HepG2 (cell line): Measurements from ENCODE around the gene LEMD1.

ENCODE experiments used
- ADNP ChIP-seq: sonication (generic); formaldehyde crosslinking; IDR thresholded peaks from 2 replicates; pipeline ENCODE4 v1.4.0; 2020; ENCODE audit warnings: missing genetic modification reagents
- HCFC1 ChIP-seq: fragments of 150-350 bp; IDR thresholded peaks from 2 replicates; pipeline ENCODE4 v1.6.1; 2014; ENCODE audit warnings: low read depth, low read length
- TF ChIP-seq, protein P1 (sequence below): sonication (generic); formaldehyde crosslinking; IDR thresholded peaks from 2 replicates; pipeline ENCODE4 v1.5.0; 2020; ENCODE audit warnings: missing genetic modification reagents, mild to moderate bottlenecking, borderline replicate concordance

DNA sequence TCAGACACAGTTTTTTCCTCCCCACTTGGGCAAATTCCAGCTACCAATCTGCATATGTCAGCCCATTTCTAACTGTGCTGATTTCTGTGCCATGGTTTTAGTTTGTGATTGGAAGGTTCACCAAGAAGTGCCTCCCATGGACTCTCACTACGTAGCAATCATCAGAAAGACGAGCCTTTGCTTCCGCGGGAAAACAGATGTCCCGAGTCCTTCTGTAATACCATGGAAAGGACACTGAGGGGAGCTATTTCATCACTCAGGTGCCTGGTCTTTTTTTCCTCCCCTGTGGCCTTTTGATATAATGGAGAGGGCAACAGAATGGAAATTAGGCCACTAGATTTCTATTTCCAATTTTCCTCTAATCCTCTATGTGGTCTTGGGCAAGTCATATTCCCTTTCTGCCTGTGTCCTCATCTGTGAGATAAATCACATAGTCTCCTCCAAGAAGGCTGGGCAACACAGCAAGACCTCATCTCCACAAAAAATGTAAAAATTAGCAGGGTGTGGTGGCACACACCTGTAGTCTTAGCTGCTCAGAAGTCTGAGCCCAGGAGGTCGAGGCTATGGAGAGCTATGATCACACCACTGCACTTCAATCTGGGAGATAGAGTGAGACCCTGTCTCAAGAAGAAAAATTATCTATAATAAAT, 24.8 kb downstream of the LEMD1 start:
- TF ChIP-seq ADNP (CRISPR knock-in tag) (no peak), HCFC1 (no peak)
- TF ChIP-seq, protein P1, sequence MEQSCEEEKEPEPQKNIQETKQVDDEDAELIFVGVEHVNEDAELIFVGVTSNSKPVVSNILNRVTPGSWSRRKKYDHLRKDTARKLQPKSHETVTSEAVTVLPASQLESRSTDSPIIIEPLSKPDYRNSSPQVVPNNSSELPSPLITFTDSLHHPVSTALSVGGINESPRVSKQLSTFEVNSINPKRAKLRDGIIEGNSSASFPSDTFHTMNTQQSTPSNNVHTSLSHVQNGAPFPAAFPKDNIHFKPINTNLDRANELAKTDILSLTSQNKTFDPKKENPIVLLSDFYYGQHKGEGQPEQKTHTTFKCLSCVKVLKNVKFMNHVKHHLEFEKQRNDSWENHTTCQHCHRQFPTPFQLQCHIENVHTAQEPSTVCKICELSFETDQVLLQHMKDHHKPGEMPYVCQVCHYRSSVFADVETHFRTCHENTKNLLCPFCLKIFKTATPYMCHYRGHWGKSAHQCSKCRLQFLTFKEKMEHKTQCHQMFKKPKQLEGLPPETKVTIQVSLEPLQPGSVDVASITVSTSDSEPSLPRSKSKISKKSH, result no peak
